Lower leg skin (tissue), 4 donors: Measurements from ENCODE around the gene HMGXB4. TPM values are rescaled to one million over a fixed set of nuclear protein-coding genes. Genes with fewer than 3 reads are reported as not detected.
A peak's percentile ranks its signal among the peaks of the same experiment; 100 is the strongest.
"Not testable (repeated sequence)": the region's sequence is repeated elsewhere in the genome, so short reads cannot be mapped to it uniquely, and the experiment has no call there.

ENCODE experiments used
- DNase-seq, 2 donors: peaks; one replicate each; pipeline ENCODE4 v3.0.0-alpha.2; 2019; ENCODE audit warnings: low spot score in 2 of 2
- H3K4me3 ChIP-seq: fragments of 200-600 bp; sonication (generic); 2 replicates; pipeline ENCODE4 v1.5.1; 2017; ENCODE audit warnings: mild to moderate bottlenecking, low read depth; ENCODE audit not compliant: poor library complexity, severe bottlenecking
- CTCF ChIP-seq, 3 donors: fragments of 450-650 bp; IDR thresholded peaks; one replicate each; pipeline ENCODE4 v1.5.1; 2016; ENCODE audit warnings: antibody characterized with exemption in 3 of 3, mild to moderate bottlenecking in 3 of 3, moderate library complexity in 2 of 3
- POLR2A ChIP-seq, 2 donors: fragments of 450-650 bp; IDR thresholded peaks; one replicate each; pipeline ENCODE4 v1.6.1; 2016 to 2017; ENCODE audit warnings: antibody characterized with exemption in 2 of 2, mild to moderate bottlenecking in 1 of 2, moderate library complexity in 1 of 2
- WGBS, 2 donors: methylation state at CpG; one replicate each; pipeline ENCODE4 v1.1.5; 2018; 5-methylcytosine and 5-hydroxymethylcytosine counted together
- intact Hi-C: fragments of 100-400 bp; cut with DNase I; formaldehyde crosslinking; loops from one replicate; pipeline ENCODE4 v1.15.0; 2023; ENCODE audit warnings: low total_unique reads
- total RNA-seq, 4 donors: library from RNA; depleted of rRNA; stranded (reverse); fragments of >200 nt; gene quantifications; one replicate each; pipeline ENCODE4 v1.1.0, GENCODE V29; 2016

The HMGXB4 gene
- total RNA-seq, 4 donors from 2014 or later, result 15.1 to 28.3 (median 18.6) TPM

GRCh38 chr22:35231585-35232084, 25.7 kb upstream of the HMGXB4 start:
- DNase-seq, result peak in 1 of 2 donors; percentile 88
- TF ChIP-seq CTCF (IDR thresholded peaks at IDR 0.05) (no peak), POLR2A (IDR thresholded peaks at IDR 0.05) (no peak)
- intact Hi-C loops, result no loop called here
- no peak overlapping the region for H3K4me3 ChIP-seq
- 14 to 16% methylated on average over 7 of the region's 7 CpGs for WGBS, 2 donors

- WGBS, 2 donors, result 63 to 73% methylated on average over 1 of the region's 1 CpG
Observed at GRCh38 chr22:35238749-35239148, 18.5 kb upstream of the HMGXB4 start.

GRCh38 chr22:35244507-35244906, 12.8 kb upstream of the HMGXB4 start:
- DNase-seq, H3K4me3 ChIP-seq, intact Hi-C loops: not testable (repeated sequence)
- 78 to 89% methylated on average over 4 of the region's 4 CpGs for WGBS, 2 donors

More at GRCh38 chr22:35238749-35239148, 18.5 kb upstream of the HMGXB4 start:
- intact Hi-C loops, H3K4me3 ChIP-seq, DNase-seq: not testable (repeated sequence)

- intact Hi-C loops, result no loop called here
- H3K4me3 ChIP-seq, result no peak overlapping the region
- 72 to 83% methylated on average over 4 of the region's 4 CpGs for WGBS, 2 donors
- DNase-seq, result no peak
- no peak for TF ChIP-seq CTCF (IDR thresholded peaks at IDR 0.05)
- TF ChIP-seq POLR2A (IDR thresholded peaks at IDR 0.05), result no peak
Observed at GRCh38 chr22:35250156-35250555, 7.1 kb upstream of the HMGXB4 start.

- TF ChIP-seq POLR2A (IDR thresholded peaks at IDR 0.05) (no peak), CTCF (IDR thresholded peaks at IDR 0.05) (no peak)
- 90 to 94% methylated on average over 2 of the region's 2 CpGs for WGBS, 2 donors
- no peak for DNase-seq
- no peak overlapping the region for H3K4me3 ChIP-seq
- intact Hi-C loops, result no loop called here
Observed at GRCh38 chr22:35253946-35254345, 3.3 kb upstream of the HMGXB4 start.

- no peak overlapping the region for H3K4me3 ChIP-seq
- intact Hi-C loops, result no loop called here
- no peak for TF ChIP-seq CTCF (IDR thresholded peaks at IDR 0.05)
- no peak for TF ChIP-seq POLR2A (IDR thresholded peaks at IDR 0.05)
- 3 to 4% methylated on average over 3 of the region's 3 CpGs for WGBS, 2 donors
- no peak for DNase-seq
Observed at GRCh38 chr22:35257002-35257320, 332 bp upstream of the HMGXB4 start.

- no peak for TF ChIP-seq CTCF (IDR thresholded peaks at IDR 0.05)
- no peak for TF ChIP-seq POLR2A (IDR thresholded peaks at IDR 0.05)
- intact Hi-C loops, result no loop called here
- peak overlapping the region; percentile 78 for H3K4me3 ChIP-seq
- no peak for DNase-seq
- WGBS, 2 donors, result 20 to 24% methylated on average over 23 of the region's 23 CpGs
Observed at GRCh38 chr22:35258191-35258988, 1.1 kb downstream of the HMGXB4 start.
